Lower leg skin (tissue), 3 donors: ENCODE data around the gene GYPC.

Experiments
- POLR2A ChIP-seq, 2 donors: fragments of 450-650 bp; IDR thresholded peaks; one replicate each; pipeline ENCODE4 v1.6.1; 2016 to 2017; ENCODE audit warnings: antibody characterized with exemption in 2 of 2, mild to moderate bottlenecking in 1 of 2, moderate library complexity in 1 of 2
- TF ChIP-seq, protein P1 (sequence below), 3 donors: fragments of 450-650 bp; IDR thresholded peaks; one replicate each; pipeline ENCODE4 v1.5.1; 2016; ENCODE audit warnings: antibody characterized with exemption in 3 of 3, mild to moderate bottlenecking in 3 of 3, moderate library complexity in 2 of 3

DNA sequence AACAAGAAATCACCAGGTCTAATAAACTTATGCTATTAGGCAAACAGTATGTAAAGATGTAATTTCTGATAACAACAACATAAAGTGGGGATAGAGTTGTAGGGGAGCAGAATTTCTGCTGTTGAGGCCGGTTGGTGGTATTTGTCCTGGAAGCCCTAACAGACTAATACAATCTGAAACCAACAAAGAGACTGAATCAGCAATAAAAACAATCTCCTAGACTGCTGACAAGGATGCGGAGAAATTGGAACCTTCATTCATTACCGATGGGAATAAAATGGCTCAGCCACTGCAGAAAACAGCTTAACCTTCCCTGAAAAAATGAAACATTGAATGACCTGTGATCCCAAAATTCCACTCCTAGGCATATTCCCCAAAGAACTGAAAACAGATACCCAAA lies 88.7 kb downstream of the GYPC start:
- TF ChIP-seq, protein P1, sequence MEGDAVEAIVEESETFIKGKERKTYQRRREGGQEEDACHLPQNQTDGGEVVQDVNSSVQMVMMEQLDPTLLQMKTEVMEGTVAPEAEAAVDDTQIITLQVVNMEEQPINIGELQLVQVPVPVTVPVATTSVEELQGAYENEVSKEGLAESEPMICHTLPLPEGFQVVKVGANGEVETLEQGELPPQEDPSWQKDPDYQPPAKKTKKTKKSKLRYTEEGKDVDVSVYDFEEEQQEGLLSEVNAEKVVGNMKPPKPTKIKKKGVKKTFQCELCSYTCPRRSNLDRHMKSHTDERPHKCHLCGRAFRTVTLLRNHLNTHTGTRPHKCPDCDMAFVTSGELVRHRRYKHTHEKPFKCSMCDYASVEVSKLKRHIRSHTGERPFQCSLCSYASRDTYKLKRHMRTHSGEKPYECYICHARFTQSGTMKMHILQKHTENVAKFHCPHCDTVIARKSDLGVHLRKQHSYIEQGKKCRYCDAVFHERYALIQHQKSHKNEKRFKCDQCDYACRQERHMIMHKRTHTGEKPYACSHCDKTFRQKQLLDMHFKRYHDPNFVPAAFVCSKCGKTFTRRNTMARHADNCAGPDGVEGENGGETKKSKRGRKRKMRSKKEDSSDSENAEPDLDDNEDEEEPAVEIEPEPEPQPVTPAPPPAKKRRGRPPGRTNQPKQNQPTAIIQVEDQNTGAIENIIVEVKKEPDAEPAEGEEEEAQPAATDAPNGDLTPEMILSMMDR (IDR thresholded peaks at IDR 0.05) = no peak
- no peak for TF ChIP-seq POLR2A (IDR thresholded peaks at IDR 0.05)
